Tibial artery (tissue), 4 donors: ENCODE data around the gene OR52R1.

Experiments used
- DNase-seq, 2 donors: peaks; one replicate each; pipeline ENCODE4 v3.0.0-alpha.2; 2019
- H3K27ac ChIP-seq, 2 donors: fragments of 200-600 bp; sonication (generic) in 1 of 2; 1 replicate in 1 of 2; 2 replicates in 1 of 2; pipeline ENCODE4 v1.5.1; 2018 to 2019; ENCODE audit warnings: mild to moderate bottlenecking in 1 of 2
- H3K27me3 ChIP-seq, 2 donors: fragments of 200-600 bp; sonication (generic) in 1 of 2; one replicate each; pipeline versions ENCODE4 v1.5.1 to v1.6.0; 2016 to 2019
- H3K36me3 ChIP-seq, 3 donors: fragments of 200-600 bp; sonication (generic) in 2 of 3; one replicate each; pipeline ENCODE4 v1.5.1; 2016 to 2019; ENCODE audit warnings: mild to moderate bottlenecking in 2 of 3
- H3K4me1 ChIP-seq, 4 donors: fragments of 200-600 bp; sonication (generic) in 2 of 4; 1 replicate in 3 of 4; 2 replicates in 1 of 4; pipeline ENCODE4 v1.5.1; 2016 to 2019
- H3K4me3 ChIP-seq, 2 donors: fragments of 200-600 bp; sonication (generic) in 1 of 2; 1 replicate in 1 of 2; 2 replicates in 1 of 2; pipeline ENCODE4 v1.5.1; 2018 to 2019; ENCODE audit warnings: mild to moderate bottlenecking in 2 of 2
- H3K9me3 ChIP-seq, 3 donors: fragments of 200-600 bp; sonication (generic) in 1 of 3; one replicate each; pipeline ENCODE4 v1.5.1; 2016 to 2019
- CTCF ChIP-seq, 2 experiments: fragments of 200-600 bp in 1 of 2; fragments of 450-650 bp in 1 of 2; IDR thresholded peaks; one replicate each; pipeline ENCODE4 v1.5.1; 2017 to 2019; ENCODE audit warnings: antibody characterized with exemption in 2 of 2, mild to moderate bottlenecking in 1 of 2, moderate library complexity in 1 of 2
- intact Hi-C: fragments of 100-400 bp; cut with DNase I; formaldehyde crosslinking; loops from one replicate; pipeline ENCODE4 v1.15.0; 2023; ENCODE audit warnings: low total_unique reads

The OR52R1 gene

GRCh38 chr11:4804280-4804679, at the start of gene OR52R1:
Gene OR52R1 (minus strand): TSS chr11:4804380. CDS start chr11:4804380, 0 bp downstream.
- DNase-seq = no peak
- intact Hi-C loops = no loop called here
- Histone ChIP-seq H3K4me3 (no peak within 1 kb of the TSS), H3K4me1 (no peaks in the 10 kb centered on the region), H3K36me3 (no peaks in the 10 kb centered on the region), H3K9me3 (no peaks in the 10 kb centered on the region), H3K27me3 (no peaks in the 10 kb centered on the region), H3K27ac (no peak within 1 kb of the TSS)
- no peak for TF ChIP-seq CTCF (IDR thresholded peaks at IDR 0.05)

- Histone ChIP-seq H3K4me1 (no peaks in the 10 kb centered on the region), H3K27me3 (no peaks in the 10 kb centered on the region), H3K27ac (no peak overlapping the region), H3K4me3 (no peak overlapping the region), H3K9me3 (no peaks in the 10 kb centered on the region), H3K36me3 (no peaks in the 10 kb centered on the region)
- no peak for DNase-seq
- no peak for TF ChIP-seq CTCF (IDR thresholded peaks at IDR 0.05)
- intact Hi-C loops = no loop called here
Observed at GRCh38 chr11:4851033-4851432, 46.9 kb upstream of the OR52R1 start.

GRCh38 chr11:4848908-4849532, 44.8 kb upstream of the OR52R1 start, which contains the start of gene OR51S1:
Gene OR51S1 (minus strand): TSS chr11:4849208. CDS start chr11:4849208, 0 bp downstream.
- Histone ChIP-seq H3K4me3 (no peak within 1 kb of the TSS), H3K4me1 (no peaks in the 10 kb centered on the region), H3K27ac (no peak within 1 kb of the TSS), H3K36me3 (no peaks in the 10 kb centered on the region), H3K9me3 (no peaks in the 10 kb centered on the region), H3K27me3 (no peaks in the 10 kb centered on the region)
- DNase-seq = no peak
- TF ChIP-seq CTCF (IDR thresholded peaks at IDR 0.05) = no peak
- intact Hi-C loops = no loop called here

DNA sequence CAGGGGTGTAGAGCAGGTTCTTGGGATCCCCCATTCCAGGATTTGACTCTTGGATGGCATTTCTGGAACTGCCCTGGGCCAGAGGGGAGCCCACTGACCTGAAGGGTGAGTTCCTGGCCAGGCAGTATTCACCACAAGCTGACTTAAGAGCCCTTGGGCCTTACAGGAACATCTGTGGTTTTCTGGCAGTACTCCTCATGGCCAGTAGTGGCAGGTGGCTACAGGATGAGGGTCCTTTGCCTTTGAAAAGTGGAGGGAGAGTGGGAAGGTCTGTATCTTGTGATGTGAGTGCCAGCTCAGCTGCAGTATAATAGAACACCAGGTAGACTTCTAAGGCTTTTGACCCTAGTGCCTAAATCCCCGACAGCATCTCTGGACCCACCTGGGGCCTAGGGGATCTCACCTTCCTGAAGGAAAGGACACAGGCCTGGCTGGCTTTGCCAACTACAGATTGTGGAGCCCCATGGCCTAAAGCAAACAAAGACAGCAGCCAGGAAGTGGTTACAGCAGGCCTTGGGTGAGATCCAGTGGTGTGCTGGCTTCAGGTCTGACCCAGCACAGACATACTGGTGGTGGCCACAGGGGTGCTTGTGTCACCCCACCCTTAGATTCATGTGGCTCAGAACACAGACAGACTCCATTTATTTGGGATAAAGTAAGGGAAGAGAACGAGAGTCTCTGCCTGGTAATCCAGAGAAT, 35.8 kb upstream of the OR52R1 start:
- DNase-seq = no peak
- intact Hi-C loops = no loop called here
- no peak overlapping the region for H3K27ac ChIP-seq

GRCh38 chr11:4830909-4831308, 26.7 kb upstream of the OR52R1 start:
- no peaks in the 10 kb centered on the region for H3K9me3 ChIP-seq
- no peak for TF ChIP-seq CTCF (IDR thresholded peaks at IDR 0.05)
- H3K4me3 ChIP-seq = no peak overlapping the region
- no peaks in the 10 kb centered on the region for H3K4me1 ChIP-seq
- intact Hi-C loops = no loop called here
- DNase-seq = no peak
- no peaks in the 10 kb centered on the region for H3K36me3 ChIP-seq
- H3K27ac ChIP-seq = no peak overlapping the region
- no peaks in the 10 kb centered on the region for H3K27me3 ChIP-seq

More for the DNA sequence above, 35.8 kb upstream of the OR52R1 start:
- Histone ChIP-seq H3K4me1 (no peaks in the 10 kb centered on the region), H3K4me3 (no peak overlapping the region), H3K27me3 (no peaks in the 10 kb centered on the region), H3K36me3 (no peaks in the 10 kb centered on the region), H3K9me3 (no peaks in the 10 kb centered on the region)
- no peak for TF ChIP-seq CTCF (IDR thresholded peaks at IDR 0.05)
